IMR-90 (cell line): ENCODE results near the gene KHNYN. TPM values are rescaled to one million over a fixed set of nuclear protein-coding genes. Genes with fewer than 3 reads are reported as not detected.

Experiments
- ATAC-seq: fragments of 200-7000 bp; cut with Tn5 transposase; 2 replicates; pipeline ENCODE4 v1.9.1; 2020; ENCODE audit warnings: low read depth, mild to moderate bottlenecking, moderate library complexity
- BruUV-seq: library from RNA; stranded (reverse); fragments of 400-500 nt; replicated peaks from 2 replicates; lab custom pipeline; 2021; lab: Mats Ljungman, UMichigan
- CTCF ChIA-PET: fragments of 300-600 bp; formaldehyde crosslinking; extraction: SDS; loops from one replicate; lab custom pipeline; 2021; ENCODE audit warnings: antibody characterized with exemption; lab: Yijun Ruan, JAX
- POLR2A ChIA-PET: fragments of 300-600 bp; sonication (Branson Sonifier 250); formaldehyde crosslinking; loops from one replicate; lab custom pipeline; 2022; ENCODE audit warnings: antibody characterized with exemption; ENCODE audit not compliant: unreplicated experiment; lab: Charles Lee
- DNase-seq: peaks from one replicate; pipeline ENCODE4 v3.0.0; 2013
- H2AFZ ChIP-seq: replicated peaks from 2 replicates; pipeline ENCODE3; 2013; ENCODE audit warnings: low read length, mild to moderate bottlenecking; ENCODE audit not compliant: poor library complexity
- H2AK5ac ChIP-seq: 2 replicates; pipeline ENCODE4 v1.6.1; 2013; ENCODE audit warnings: low read depth, low read length, inconsistent platforms
- H2AK9ac ChIP-seq: replicated peaks from 2 replicates; pipeline ENCODE3; 2013; ENCODE audit warnings: mild to moderate bottlenecking, low read depth, low read length, moderate library complexity; ENCODE audit not compliant: poor library complexity
- H2BK120ac ChIP-seq: 2 replicates; pipeline ENCODE4 v1.6.1; 2013; ENCODE audit warnings: low read depth, low read length, inconsistent platforms
- H2BK15ac ChIP-seq: 3 replicates; pipeline ENCODE4 v1.6.1; 2013; ENCODE audit warnings: low read depth, low read length, inconsistent platforms
- H2BK20ac ChIP-seq: 2 replicates; pipeline ENCODE4 v1.6.1; 2013; ENCODE audit warnings: low read depth, mild to moderate bottlenecking, inconsistent platforms, low read length, moderate library complexity
- H2BK5ac ChIP-seq: 2 replicates; pipeline ENCODE4 v1.6.1; 2013; ENCODE audit warnings: mild to moderate bottlenecking, low read depth, low read length, inconsistent platforms; ENCODE audit not compliant: poor library complexity, severe bottlenecking
- H3K14ac ChIP-seq: replicated peaks from 2 replicates; pipeline ENCODE4 v1.6.1; 2013; ENCODE audit warnings: low read depth, low read length, inconsistent platforms
- H3K18ac ChIP-seq: 2 replicates; pipeline ENCODE4 v1.6.1; 2013; ENCODE audit warnings: low read depth, low read length, control low read depth
- H3K23ac ChIP-seq: 2 replicates; pipeline ENCODE4 v1.6.1; 2013; ENCODE audit warnings: low read depth, low read length, inconsistent platforms
- H3K27ac ChIP-seq: 2 replicates; pipeline ENCODE4 v1.5.1; 2013; ENCODE audit warnings: mild to moderate bottlenecking, control low read depth, low read length; ENCODE audit not compliant: insufficient read depth
- H3K27me3 ChIP-seq: 2 replicates; pipeline ENCODE4 v1.6.1; 2013; ENCODE audit warnings: low read length; ENCODE audit not compliant: control insufficient read depth, insufficient read depth
- H3K36me3 ChIP-seq: 2 replicates; pipeline ENCODE4 v1.6.1; 2013; ENCODE audit warnings: low read length, mixed read lengths; ENCODE audit not compliant: control insufficient read depth, insufficient read depth
- H3K4ac ChIP-seq: 2 replicates; pipeline ENCODE4 v1.6.1; 2013; ENCODE audit warnings: low read depth, low read length, inconsistent platforms
- H3K4me1 ChIP-seq: 2 replicates; pipeline ENCODE4 v1.6.1; 2013; ENCODE audit warnings: low read length, mixed read lengths; ENCODE audit not compliant: control insufficient read depth, insufficient read depth
- H3K4me2 ChIP-seq: 2 replicates; pipeline ENCODE4 v1.6.1; 2013; ENCODE audit warnings: low read depth, mild to moderate bottlenecking, control low read depth, low read length, moderate library complexity
- H3K4me3 ChIP-seq: 2 replicates; pipeline ENCODE4 v1.5.1; 2013; ENCODE audit warnings: low read depth, mild to moderate bottlenecking, control low read depth, low read length, moderate library complexity; ENCODE audit not compliant: insufficient read depth
- H3K56ac ChIP-seq: 2 replicates; pipeline ENCODE4 v1.6.1; 2013; ENCODE audit warnings: low read length, inconsistent platforms; ENCODE audit not compliant: insufficient read depth; ENCODE audit errors: extremely low read depth
- H3K79me1 ChIP-seq, 2 experiments: 2 replicates each; pipeline ENCODE4 v1.6.1; 2013; ENCODE audit warnings: low read length in 2 of 2, inconsistent platforms in 1 of 2, low read depth in 1 of 2
- H3K9ac ChIP-seq: 2 replicates; pipeline ENCODE4 v1.6.1; 2013; ENCODE audit warnings: low read depth, low read length, control low read depth
- H3K9me1 ChIP-seq: 2 replicates; pipeline ENCODE4 v1.6.1; 2013; ENCODE audit warnings: low read length, inconsistent platforms; ENCODE audit not compliant: insufficient read depth
- H3K9me3 ChIP-seq: 2 replicates; pipeline ENCODE4 v1.6.1; 2013; ENCODE audit warnings: low read length; ENCODE audit not compliant: control insufficient read depth, insufficient read depth
- H4K20me1 ChIP-seq: 2 replicates; pipeline ENCODE4 v1.6.1; 2013; ENCODE audit warnings: low read length, inconsistent platforms; ENCODE audit not compliant: insufficient read depth
- H4K5ac ChIP-seq: 2 replicates; pipeline ENCODE4 v1.6.1; 2013; ENCODE audit warnings: mild to moderate bottlenecking, low read depth, low read length, control low read depth
- H4K8ac ChIP-seq, 2 experiments: 2 replicates each; pipeline ENCODE4 v1.6.1; 2013; ENCODE audit warnings: low read depth in 2 of 2, low read length in 2 of 2, control low read depth in 1 of 2, inconsistent platforms in 1 of 2
- H4K91ac ChIP-seq: 2 replicates; pipeline ENCODE4 v1.6.1; 2013; ENCODE audit warnings: low read depth, low read length, inconsistent platforms; ENCODE audit not compliant: insufficient read depth
- POLR2A ChIP-seq: IDR thresholded peaks from 2 replicates; pipeline ENCODE4 v1.6.1; 2012; ENCODE audit warnings: mild to moderate bottlenecking, low read depth, low read length
- RFX5 ChIP-seq: IDR thresholded peaks from 2 replicates; pipeline ENCODE4 v1.8.0; 2012; ENCODE audit warnings: low read depth, mild to moderate bottlenecking, low read length, moderate library complexity
- WGBS, 2 experiments: methylation state at CpG; one replicate each; pipeline versions ENCODE4 v1.1.5 to v1.1.7; 2013; ENCODE audit warnings: missing lambda C conversion rate in 2 of 2; ENCODE audit not compliant: insufficient read length in 1 of 2; ENCODE audit errors: extremely low coverage in 2 of 2; 5-methylcytosine and 5-hydroxymethylcytosine counted together
- dilution Hi-C: fragments of 300-500 bp; cut with HindIII; formaldehyde crosslinking; loops from one replicate; pipeline ENCODE4 v1.14.3; 2018; ENCODE audit warnings: low sequenced_read_pairs; ENCODE audit not compliant: unreplicated experiment
- in situ Hi-C: fragments of 300-500 bp; cut with MboI; formaldehyde crosslinking; loops from 3 replicates; pipeline ENCODE4 v1.14.3; 2019; ENCODE audit warnings: low sequenced_read_pairs, inconsistent platforms, mixed read lengths
- intact Hi-C: fragments of 100-400 bp; cut with micrococcal nuclease; formaldehyde crosslinking; loops from 2 replicates; pipeline ENCODE4 v1.10.0; 2022
- polyA plus RNA-seq, 3 experiments: library from polyadenylated mRNA; depleted of rRNA; stranded (reverse); fragments of >200 nt; gene quantifications; 2 replicates each; pipeline ENCODE4 v1.2.3, GENCODE V29; 2012; ENCODE audit warnings: low replicate concordance in 1 of 3
- total RNA-seq: library from RNA; depleted of rRNA; stranded (reverse); fragments of >200 nt; gene quantifications from 2 replicates; pipeline ENCODE4 v1.2.3, GENCODE V29; 2012
- TF ChIP-seq, protein P1 (sequence below): fragments of 150-350 bp; IDR thresholded peaks from 2 replicates; pipeline ENCODE4 v1.6.1; 2017; ENCODE audit warnings: mild to moderate bottlenecking, antibody characterized with exemption, low read length, low read depth

The KHNYN gene
- total and polyA plus RNA-seq, 2 of the 4 experiments (the other 2 are of a cell fraction) = 18.9 to 24.4 TPM

DNA sequence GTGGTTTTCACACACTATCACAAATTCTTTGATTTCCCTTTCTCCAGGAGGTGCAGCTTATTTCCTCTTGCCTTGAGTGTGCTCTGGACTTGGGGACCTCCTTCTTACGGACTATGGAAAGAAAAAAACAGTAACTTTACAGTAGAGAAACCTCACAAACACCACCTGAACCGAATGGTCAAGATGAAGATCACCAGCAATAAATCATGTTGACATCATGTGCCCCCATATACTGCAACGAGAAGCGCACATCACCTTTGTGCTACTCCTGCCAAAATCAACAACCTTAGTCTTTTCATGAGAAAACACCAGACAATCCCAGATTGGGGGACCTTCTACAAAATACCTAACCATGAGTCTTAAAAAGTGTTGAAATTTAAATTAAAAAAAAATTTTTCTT, 44.2 kb upstream of the KHNYN start:
- Histone ChIP-seq H2AFZ (no peak overlapping the region), H3K18ac (no peak overlapping the region), H2AK5ac (no peak overlapping the region), H2BK20ac (no peak overlapping the region), H3K27ac (no peak overlapping the region), H3K56ac (no peak overlapping the region), H2BK5ac (no peak overlapping the region), H3K4me3 (no peak overlapping the region), H3K4ac (no peak overlapping the region), H3K9ac (no peak overlapping the region), H3K4me2 (no peak overlapping the region), H3K4me1 (peaks cover 5% of the 10 kb centered on the region), H4K91ac (no peak overlapping the region), H4K8ac (no peak overlapping the region), H2BK120ac (no peak overlapping the region), H3K36me3 (no peaks in the 10 kb centered on the region), H2BK15ac (no peak overlapping the region), H3K27me3 (peaks cover 10% of the 10 kb centered on the region), H3K79me1 (no peaks in the 10 kb centered on the region), H3K14ac (no peak overlapping the region), H4K20me1 (no peaks in the 10 kb centered on the region), H3K9me1 (peaks cover 3% of the 10 kb centered on the region; the same call in 1 of the 2 replicates), H3K23ac (0 out of 2 replicates have a peak overlapping the region, but pooled peaks have one; percentile 17), H4K5ac (no peak overlapping the region), H2AK9ac (no peak overlapping the region), H3K9me3 (no peaks in the 10 kb centered on the region)
- POLR2A ChIA-PET = no interaction called here
- ATAC-seq = no peak
- DNase-seq = no peak
- in situ Hi-C loops (no loop called here), dilution Hi-C loops (no loop called here), intact Hi-C loops (no loop called here)
- CTCF ChIA-PET = interaction anchor here (0.7 kb wide), 1 partner anchor 171 kb away, joined by 4 read pairs; no protein-coding TSS in a partner anchor
- no TSS peak for BruUV-seq
- TF ChIP-seq, protein P1, sequence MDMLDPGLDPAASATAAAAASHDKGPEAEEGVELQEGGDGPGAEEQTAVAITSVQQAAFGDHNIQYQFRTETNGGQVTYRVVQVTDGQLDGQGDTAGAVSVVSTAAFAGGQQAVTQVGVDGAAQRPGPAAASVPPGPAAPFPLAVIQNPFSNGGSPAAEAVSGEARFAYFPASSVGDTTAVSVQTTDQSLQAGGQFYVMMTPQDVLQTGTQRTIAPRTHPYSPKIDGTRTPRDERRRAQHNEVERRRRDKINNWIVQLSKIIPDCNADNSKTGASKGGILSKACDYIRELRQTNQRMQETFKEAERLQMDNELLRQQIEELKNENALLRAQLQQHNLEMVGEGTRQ = no peak
- TF ChIP-seq POLR2A (no peak), RFX5 (no peak)
- WGBS, 2 experiments = no CpG with 5 or more reads among the region's 4 CpGs
